Measurements from ENCODE around the gene OR14C36.
"Not testable (repeated sequence)": the region's sequence is repeated elsewhere in the genome, so short reads cannot be mapped to it uniquely, and the experiment has no call there.

OR14C36 gene

GRCh38 chr1:248348475-248348874, at the start of gene OR14C36:
TSS of gene OR14C36 (plus strand) at chr1:248348775. CDS start at chr1:248348775, 0 bp downstream.
- no peak for DNase-seq (ENCODE audit: low read depth)

- no peak for DNase-seq (ENCODE audit: low read depth)
These were observed 45.3 kb upstream of the OR14C36 start, which contains the start of gene OR2T12 for GRCh38 chr1:248303324-248303723. TSS of gene OR2T12 (minus strand) at chr1:248303424. CDS start at chr1:248295578, 7,846 bp downstream.

GRCh38 chr1:248305672-248306071, 42.9 kb upstream of the OR14C36 start:
- not testable (repeated sequence) for DNase-seq (ENCODE audit: low read depth)

- no peak for DNase-seq (ENCODE audit: low read depth)
These were observed 42.5 kb upstream of the OR14C36 start for GRCh38 chr1:248306103-248306502.

- DNase-seq (ENCODE audit: low read depth) = not testable (repeated sequence)
These were observed 41.8 kb upstream of the OR14C36 start for GRCh38 chr1:248306740-248307139.

GRCh38 chr1:248316796-248317195, 31.8 kb upstream of the OR14C36 start:
- DNase-seq (ENCODE audit: low read depth) = no peak

- no peak for DNase-seq (ENCODE audit: low read depth)
These were observed 24.1 kb upstream of the OR14C36 start, which contains the start of gene OR2M7 for GRCh38 chr1:248324468-248324867. TSS of gene OR2M7 (minus strand) at chr1:248324568. CDS start at chr1:248324568, 0 bp downstream.

GRCh38 chr1:248343451-248343850, 5.1 kb upstream of the OR14C36 start:
- DNase-seq (ENCODE audit: low read depth) = no peak

GRCh38 chr1:248359415-248359814, 10.8 kb downstream of the OR14C36 start:
- DNase-seq (ENCODE audit: low read depth) = no peak

- no peak for DNase-seq (ENCODE audit: low read depth)
These were observed 12.6 kb downstream of the OR14C36 start, which contains the start of gene OR2T4 for GRCh38 chr1:248361121-248361715. TSS of gene OR2T4 (plus strand) at chr1:248361665. CDS start at chr1:248361665, 0 bp downstream.

- DNase-seq (ENCODE audit: low read depth) = no peak
These were observed 18.0 kb downstream of the OR14C36 start for GRCh38 chr1:248366609-248367008.

GRCh38 chr1:248372394-248372793, 23.8 kb downstream of the OR14C36 start:
- no peak for DNase-seq (ENCODE audit: low read depth)

- DNase-seq (ENCODE audit: low read depth) = no peak
These were observed 25.2 kb downstream of the OR14C36 start for GRCh38 chr1:248373761-248374160.

- DNase-seq (ENCODE audit: low read depth) = no peak
These were observed 26.9 kb downstream of the OR14C36 start, which contains the start of gene OR2T6 for GRCh38 chr1:248375446-248375845. TSS of gene OR2T6 (plus strand) at chr1:248375746. CDS start at chr1:248387609, 11,863 bp downstream.

- DNase-seq (ENCODE audit: low read depth) = no peak
These were observed 28.3 kb downstream of the OR14C36 start for GRCh38 chr1:248376916-248377315.

GRCh38 chr1:248380854-248381253, 32.3 kb downstream of the OR14C36 start:
- DNase-seq (ENCODE audit: low read depth) = no peak

- DNase-seq (ENCODE audit: low read depth) = no peak
These were observed 39.9 kb downstream of the OR14C36 start for GRCh38 chr1:248388426-248388825.

GRCh38 chr1:248393050-248393449, 44.5 kb downstream of the OR14C36 start:
- DNase-seq (ENCODE audit: low read depth) = no peak
